GM12892 (cell line): Measurements from ENCODE around the gene SMG9.

Source experiments
- POLR2A ChIP-seq: IDR thresholded peaks from 2 replicates; pipeline ENCODE4 v1.6.1; 2011; ENCODE audit warnings: low read depth, low read length, control low read depth
- POLR2AphosphoS5 ChIP-seq: IDR thresholded peaks from 2 replicates; pipeline ENCODE4 v1.6.1; 2011; ENCODE audit warnings: low read depth, low read length, control low read depth
- TAF1 ChIP-seq: IDR thresholded peaks from 2 replicates; pipeline ENCODE4 v1.6.1; 2011; ENCODE audit warnings: low read depth, mild to moderate bottlenecking, control low read depth, low read length, borderline replicate concordance

DNA sequence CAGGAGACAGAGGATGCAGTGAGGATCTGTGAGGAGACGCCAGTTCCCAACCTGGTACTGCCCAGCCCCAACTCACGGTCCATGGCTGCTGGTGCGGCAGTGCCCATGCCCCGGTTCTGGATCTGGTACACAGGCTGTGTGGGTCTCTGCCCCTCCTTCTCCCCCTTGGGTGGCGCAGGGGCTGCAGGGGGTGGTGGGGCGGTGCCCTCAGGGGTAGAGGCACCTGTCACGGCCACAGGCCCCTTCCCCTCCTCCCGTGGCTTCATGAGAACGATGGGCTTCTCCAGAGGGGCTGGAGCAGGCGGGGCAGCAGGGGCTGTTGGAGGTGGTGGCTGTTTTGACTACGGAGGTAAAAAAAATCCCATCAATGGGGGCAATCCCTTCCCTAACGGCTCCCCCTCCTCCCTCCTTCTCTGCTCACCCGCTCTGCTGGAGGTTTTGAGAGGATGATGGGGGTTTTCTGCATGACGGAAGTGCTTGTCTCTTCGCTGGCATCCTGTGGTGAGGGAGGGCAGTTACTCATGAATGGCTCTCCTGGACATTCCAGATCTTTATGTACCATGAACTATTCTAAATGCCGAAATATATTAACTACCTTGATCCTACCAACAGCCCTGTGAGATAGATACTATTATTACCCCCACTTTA lies 7.1 kb downstream of the SMG9 start:
- TF ChIP-seq POLR2A = no peak
- no peak; the same call in 1 of the 2 replicates for TF ChIP-seq TAF1
- TF ChIP-seq POLR2AphosphoS5 = no peak
